HUDEP-2 (cell line): Measurements from ENCODE around the gene P2RX5.

Source experiments
- DNase-seq, 76 experiments: peaks; one replicate each; lab custom pipeline; 2025; ENCODE audit not compliant: unreplicated experiment in 76 of 76; lab: John Stamatoyannopoulos, UW

P2RX5 gene

GRCh38 chr17:3657874-3658783, 37.8 kb downstream of the P2RX5 start:
- no peak for DNase-seq

DNA sequence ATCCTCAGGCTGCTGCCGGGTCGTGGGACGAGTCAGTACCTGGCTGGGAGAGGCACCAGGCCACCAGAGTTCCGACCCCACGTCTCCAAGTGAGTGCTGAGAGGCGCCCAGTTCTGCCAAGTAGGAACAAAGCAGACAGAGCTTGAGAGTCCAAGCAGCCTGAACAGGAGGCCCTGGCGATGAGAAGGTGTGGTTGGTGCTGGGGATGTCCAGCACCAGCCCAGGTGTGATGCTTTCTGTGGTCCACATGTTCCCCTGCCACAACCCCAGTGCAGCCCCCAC, 38.4 kb downstream of the P2RX5 start:
- no peak for DNase-seq

- DNase-seq = no peak
These were observed 39.0 kb downstream of the P2RX5 start for GRCh38 chr17:3656755-3657587.

GRCh38 chr17:3656353-3656752, 39.6 kb downstream of the P2RX5 start:
- DNase-seq = no peak

GRCh38 chr17:3655766-3656165, 40.2 kb downstream of the P2RX5 start:
- DNase-seq = no peak

- DNase-seq = peak in 55 of 76 experiments; percentile 5 to 68 (median 39)
These were observed 48.0 kb downstream of the P2RX5 start for GRCh38 chr17:3647769-3648555.

DNA sequence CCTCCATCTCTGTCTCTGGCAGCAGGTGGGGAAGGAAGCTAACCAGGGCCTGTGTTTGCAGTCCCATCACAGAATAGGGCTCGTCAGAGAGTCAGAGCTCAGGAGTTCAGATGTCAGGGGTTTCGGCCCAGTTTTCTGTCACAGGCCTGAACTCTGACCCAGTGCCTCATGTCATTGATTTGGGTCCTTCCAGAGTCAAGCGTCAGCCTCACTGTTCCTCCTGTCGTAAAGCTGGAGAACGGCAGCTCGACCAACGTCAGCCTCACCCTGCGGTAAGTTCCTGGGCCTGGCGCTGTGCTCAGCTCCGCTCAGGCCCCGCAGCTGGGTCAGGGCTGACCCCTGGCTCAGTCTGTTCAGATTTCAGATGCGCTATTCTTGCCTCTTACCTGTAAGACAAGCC, 48.7 kb downstream of the P2RX5 start:
- no peak for DNase-seq

GRCh38 chr17:3645310-3645709, 50.6 kb downstream of the P2RX5 start:
- no peak for DNase-seq

GRCh38 chr17:3643889-3644349, 52.0 kb downstream of the P2RX5 start:
- DNase-seq = no peak

- no peak for DNase-seq
These were observed 54.1 kb downstream of the P2RX5 start for GRCh38 chr17:3641717-3642486.

DNA sequence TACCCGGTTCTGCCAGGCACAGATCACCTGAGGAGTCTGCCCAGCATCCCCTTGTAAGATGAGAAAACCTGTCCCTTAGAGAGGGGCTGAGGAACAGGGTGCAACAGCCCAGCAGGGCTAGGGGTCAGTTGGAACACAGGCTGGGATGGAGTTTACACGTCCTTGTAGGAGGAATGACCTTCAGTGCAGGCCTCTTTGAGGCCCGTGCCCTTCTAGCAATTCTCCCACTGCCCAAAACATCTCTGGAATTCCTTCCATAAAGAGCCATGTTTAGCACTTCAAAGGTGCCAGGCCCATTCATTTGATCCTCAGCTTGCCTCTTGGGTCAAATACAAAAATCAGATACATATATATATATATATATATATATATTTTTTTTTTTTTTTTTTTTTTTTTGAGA, 54.9 kb downstream of the P2RX5 start:
- no peak for DNase-seq

DNA sequence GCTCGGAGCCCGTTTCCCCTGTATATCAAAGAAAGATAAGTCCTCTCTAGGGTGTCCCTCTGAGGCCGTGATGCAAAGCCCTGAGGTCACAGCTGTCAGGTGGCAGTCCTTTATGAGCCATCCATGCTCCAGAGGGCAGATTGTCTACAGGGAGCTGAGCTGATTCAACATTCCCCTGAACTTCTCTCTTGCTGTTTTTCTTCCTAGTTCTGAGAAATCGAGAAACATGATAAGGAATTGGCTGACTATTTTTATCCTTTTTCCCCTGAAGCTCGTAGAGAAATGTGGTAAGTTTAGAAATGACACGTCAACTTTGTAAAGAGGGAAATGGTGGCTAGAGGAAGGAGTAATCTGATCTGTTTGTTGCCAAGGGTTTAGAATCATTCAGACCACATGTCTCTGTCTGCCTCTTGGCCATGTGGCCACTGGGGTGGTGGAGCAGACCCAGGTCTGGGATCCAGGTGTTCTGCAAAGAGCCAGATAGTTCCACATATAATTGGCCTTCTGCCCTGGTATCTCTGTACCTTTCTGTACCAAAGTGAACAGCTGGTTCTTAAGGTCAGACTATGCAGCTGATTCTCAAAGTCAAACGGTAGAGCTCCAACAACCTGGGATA, 55.9 kb downstream of the P2RX5 start:
- peak in 68 of 76 experiments; percentile 8 to 80 (median 45) for DNase-seq

GRCh38 chr17:3636908-3637373, 59.0 kb downstream of the P2RX5 start:
- peak in 2 of 76 experiments; percentile 5 to 12 for DNase-seq

DNA sequence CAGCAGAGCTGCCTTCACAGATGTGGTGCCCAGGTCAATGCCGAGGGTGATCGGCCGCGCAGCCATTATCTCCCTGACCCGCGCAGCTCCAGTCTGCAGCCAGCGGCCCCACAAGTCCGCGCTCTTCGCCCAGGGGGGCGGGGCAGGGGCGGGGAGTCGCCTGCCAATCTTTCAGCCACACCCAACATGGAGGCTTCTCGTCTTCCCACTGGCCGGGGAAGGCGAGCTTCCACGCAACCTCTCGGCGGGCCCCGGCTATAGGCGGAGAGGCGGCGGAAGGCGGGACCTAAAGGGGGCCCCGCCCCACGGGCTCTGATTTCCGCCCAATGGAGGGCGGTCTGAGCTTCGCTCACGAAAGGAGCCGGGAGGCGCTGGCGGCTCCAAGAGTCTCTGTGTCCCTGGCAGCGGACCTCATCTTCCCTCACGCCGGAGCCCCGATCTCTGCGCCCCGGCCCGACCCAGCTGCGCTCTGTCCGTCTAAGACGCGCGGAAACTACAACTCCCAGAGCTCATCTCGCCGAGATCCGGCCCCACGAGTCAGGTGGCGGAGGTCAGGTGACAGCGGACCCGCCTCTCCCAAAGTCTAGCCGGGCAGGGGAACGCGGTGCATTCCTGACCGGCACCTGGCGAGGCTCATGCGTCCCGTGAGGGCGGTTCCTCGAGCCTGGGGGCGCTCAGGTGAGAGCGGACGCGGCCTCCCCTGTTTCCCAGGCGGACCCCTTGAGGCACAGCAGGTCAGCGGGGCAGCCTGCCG, 59.6 kb downstream of the P2RX5 start, which contains the start of the genes CTNS and SHPK:
Gene CTNS (plus strand): TSS at position 607 of the 754 bp plus-strand sequence. CDS start 3,447 bp downstream, outside the sequence.
Gene SHPK (minus strand): TSS at position 97 of the 754 bp plus-strand sequence. CDS start 31 bp downstream, at position 66.
- DNase-seq = peak in 75 of 76 experiments; percentile 54 to 98 (median 92)

DNA sequence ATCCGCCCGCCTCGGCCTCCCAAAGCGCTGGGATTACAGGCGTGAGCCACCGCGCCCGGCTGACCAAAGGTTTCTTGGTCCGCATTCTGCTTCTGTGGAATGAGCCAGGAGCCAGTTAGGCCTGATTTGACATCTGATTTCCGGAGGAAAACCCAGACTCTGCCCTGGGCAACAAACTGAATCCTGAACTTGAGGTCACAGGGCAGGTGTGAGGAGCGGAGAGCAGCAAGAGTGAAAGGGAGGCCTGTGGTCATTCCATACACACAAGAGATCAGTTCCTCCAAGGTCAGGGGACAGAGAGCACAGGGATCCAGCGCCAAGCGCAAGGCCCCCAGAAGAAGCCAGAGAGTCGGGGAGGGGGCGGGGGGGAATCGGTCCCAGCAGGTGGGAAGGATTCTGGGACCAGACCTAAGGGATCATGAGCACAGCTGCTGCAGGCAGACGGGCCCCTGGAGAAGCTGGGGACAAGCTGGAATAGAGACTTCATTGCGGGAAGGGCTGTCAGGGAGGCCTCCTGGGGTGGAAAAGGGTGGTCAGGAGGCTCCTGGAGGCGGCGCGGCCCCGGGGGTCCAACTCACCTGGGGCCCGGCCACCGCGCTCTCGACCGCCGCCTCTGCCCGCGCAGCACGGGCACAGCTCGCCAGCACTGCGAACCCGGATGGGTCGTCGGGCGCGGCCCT, 60.3 kb downstream of the P2RX5 start:
- no peak for DNase-seq

- no peak for DNase-seq
These were observed 63.7 kb downstream of the P2RX5 start for GRCh38 chr17:3632287-3632686.

GRCh38 chr17:3630781-3631180, 65.2 kb downstream of the P2RX5 start:
- no peak for DNase-seq

- DNase-seq = no peak
These were observed 68.2 kb downstream of the P2RX5 start for GRCh38 chr17:3627769-3628167.
